PC-9 (cell line): ENCODE measurements around the gene RBM43.

Experiments
- CTCF ChIP-seq: fragments of 200-600 bp; sonication (generic); conservative IDR thresholded peaks from 2 replicates; pipeline ENCODE4 v1.6.1; 2017; ENCODE audit warnings: mixed run types, antibody characterized with exemption, mild to moderate bottlenecking, moderate library complexity
- EZH2 ChIP-seq: fragments of 200-600 bp; sonication (generic); IDR thresholded peaks from 2 replicates; pipeline ENCODE4 v1.8.0; 2017; ENCODE audit warnings: antibody characterized with exemption, low read depth

GRCh38 chr2:151230627-151231140 is 31.0 kb downstream of the RBM43 start:
- no peak for TF ChIP-seq CTCF
- no peak for TF ChIP-seq EZH2
